IMR-90 (cell line): ENCODE measurements around the gene NEK4. TPM values are rescaled to one million over a fixed set of nuclear protein-coding genes. Genes with fewer than 3 reads are reported as not detected.
A peak's percentile ranks its signal among the peaks of the same experiment; 100 is the strongest.

Experiments used
- ATAC-seq: fragments of 200-7000 bp; cut with Tn5 transposase; 2 replicates; pipeline ENCODE4 v1.9.1; 2020; ENCODE audit warnings: low read depth, mild to moderate bottlenecking, moderate library complexity
- BruUV-seq: library from RNA; stranded (reverse); fragments of 400-500 nt; replicated peaks from 2 replicates; lab custom pipeline; 2021; lab: Mats Ljungman, UMichigan
- CTCF ChIA-PET: fragments of 300-600 bp; formaldehyde crosslinking; extraction: SDS; loops from one replicate; lab custom pipeline; 2021; ENCODE audit warnings: antibody characterized with exemption; lab: Yijun Ruan, JAX
- POLR2A ChIA-PET: fragments of 300-600 bp; sonication (Branson Sonifier 250); formaldehyde crosslinking; loops from one replicate; lab custom pipeline; 2022; ENCODE audit warnings: antibody characterized with exemption; ENCODE audit not compliant: unreplicated experiment; lab: Charles Lee
- DNase-seq: peaks from one replicate; pipeline ENCODE4 v3.0.0; 2013
- H2AFZ ChIP-seq: replicated peaks from 2 replicates; pipeline ENCODE3; 2013; ENCODE audit warnings: low read length, mild to moderate bottlenecking; ENCODE audit not compliant: poor library complexity
- H2AK5ac ChIP-seq: 2 replicates; pipeline ENCODE4 v1.6.1; 2013; ENCODE audit warnings: low read depth, low read length, inconsistent platforms
- H2AK9ac ChIP-seq: replicated peaks from 2 replicates; pipeline ENCODE3; 2013; ENCODE audit warnings: mild to moderate bottlenecking, low read depth, low read length, moderate library complexity; ENCODE audit not compliant: poor library complexity
- H2BK120ac ChIP-seq: 2 replicates; pipeline ENCODE4 v1.6.1; 2013; ENCODE audit warnings: low read depth, low read length, inconsistent platforms
- H2BK15ac ChIP-seq: 3 replicates; pipeline ENCODE4 v1.6.1; 2013; ENCODE audit warnings: low read depth, low read length, inconsistent platforms
- H2BK20ac ChIP-seq: 2 replicates; pipeline ENCODE4 v1.6.1; 2013; ENCODE audit warnings: low read depth, mild to moderate bottlenecking, inconsistent platforms, low read length, moderate library complexity
- H2BK5ac ChIP-seq: 2 replicates; pipeline ENCODE4 v1.6.1; 2013; ENCODE audit warnings: mild to moderate bottlenecking, low read depth, low read length, inconsistent platforms; ENCODE audit not compliant: poor library complexity, severe bottlenecking
- H3K14ac ChIP-seq: replicated peaks from 2 replicates; pipeline ENCODE4 v1.6.1; 2013; ENCODE audit warnings: low read depth, low read length, inconsistent platforms
- H3K18ac ChIP-seq: 2 replicates; pipeline ENCODE4 v1.6.1; 2013; ENCODE audit warnings: low read depth, low read length, control low read depth
- H3K23ac ChIP-seq: 2 replicates; pipeline ENCODE4 v1.6.1; 2013; ENCODE audit warnings: low read depth, low read length, inconsistent platforms
- H3K27ac ChIP-seq: 2 replicates; pipeline ENCODE4 v1.5.1; 2013; ENCODE audit warnings: mild to moderate bottlenecking, control low read depth, low read length; ENCODE audit not compliant: insufficient read depth
- H3K27me3 ChIP-seq: 2 replicates; pipeline ENCODE4 v1.6.1; 2013; ENCODE audit warnings: low read length; ENCODE audit not compliant: control insufficient read depth, insufficient read depth
- H3K36me3 ChIP-seq: 2 replicates; pipeline ENCODE4 v1.6.1; 2013; ENCODE audit warnings: low read length, mixed read lengths; ENCODE audit not compliant: control insufficient read depth, insufficient read depth
- H3K4ac ChIP-seq: 2 replicates; pipeline ENCODE4 v1.6.1; 2013; ENCODE audit warnings: low read depth, low read length, inconsistent platforms
- H3K4me1 ChIP-seq: 2 replicates; pipeline ENCODE4 v1.6.1; 2013; ENCODE audit warnings: low read length, mixed read lengths; ENCODE audit not compliant: control insufficient read depth, insufficient read depth
- H3K4me2 ChIP-seq: 2 replicates; pipeline ENCODE4 v1.6.1; 2013; ENCODE audit warnings: low read depth, mild to moderate bottlenecking, control low read depth, low read length, moderate library complexity
- H3K4me3 ChIP-seq: 2 replicates; pipeline ENCODE4 v1.5.1; 2013; ENCODE audit warnings: low read depth, mild to moderate bottlenecking, control low read depth, low read length, moderate library complexity; ENCODE audit not compliant: insufficient read depth
- H3K56ac ChIP-seq: 2 replicates; pipeline ENCODE4 v1.6.1; 2013; ENCODE audit warnings: low read length, inconsistent platforms; ENCODE audit not compliant: insufficient read depth; ENCODE audit errors: extremely low read depth
- H3K79me1 ChIP-seq, 2 experiments: 2 replicates each; pipeline ENCODE4 v1.6.1; 2013; ENCODE audit warnings: low read length in 2 of 2, inconsistent platforms in 1 of 2, low read depth in 1 of 2
- H3K9ac ChIP-seq: 2 replicates; pipeline ENCODE4 v1.6.1; 2013; ENCODE audit warnings: low read depth, low read length, control low read depth
- H3K9me1 ChIP-seq: 2 replicates; pipeline ENCODE4 v1.6.1; 2013; ENCODE audit warnings: low read length, inconsistent platforms; ENCODE audit not compliant: insufficient read depth
- H3K9me3 ChIP-seq: 2 replicates; pipeline ENCODE4 v1.6.1; 2013; ENCODE audit warnings: low read length; ENCODE audit not compliant: control insufficient read depth, insufficient read depth
- H4K20me1 ChIP-seq: 2 replicates; pipeline ENCODE4 v1.6.1; 2013; ENCODE audit warnings: low read length, inconsistent platforms; ENCODE audit not compliant: insufficient read depth
- H4K5ac ChIP-seq: 2 replicates; pipeline ENCODE4 v1.6.1; 2013; ENCODE audit warnings: mild to moderate bottlenecking, low read depth, low read length, control low read depth
- H4K8ac ChIP-seq, 2 experiments: 2 replicates each; pipeline ENCODE4 v1.6.1; 2013; ENCODE audit warnings: low read depth in 2 of 2, low read length in 2 of 2, control low read depth in 1 of 2, inconsistent platforms in 1 of 2
- H4K91ac ChIP-seq: 2 replicates; pipeline ENCODE4 v1.6.1; 2013; ENCODE audit warnings: low read depth, low read length, inconsistent platforms; ENCODE audit not compliant: insufficient read depth
- BHLHE40 ChIP-seq: fragments of 150-350 bp; IDR thresholded peaks from 2 replicates; pipeline ENCODE4 v1.6.1; 2016; ENCODE audit warnings: mild to moderate bottlenecking, low read depth, low read length
- CEBPB ChIP-seq: IDR thresholded peaks from 2 replicates; pipeline ENCODE4 v1.6.1; 2012; ENCODE audit warnings: low read depth, low read length, improper control_type of control experiment
- CHD1 ChIP-seq: IDR thresholded peaks from 2 replicates; pipeline ENCODE4 v1.6.1; 2012; ENCODE audit warnings: low read depth, low read length, improper control_type of control experiment
- CTCF ChIP-seq: conservative IDR thresholded peaks from 2 replicates; pipeline ENCODE4 v1.5.1; 2012; ENCODE audit warnings: mild to moderate bottlenecking, low read depth, low read length, improper control_type of control experiment
- ELK1 ChIP-seq: fragments of 150-350 bp; IDR thresholded peaks from 2 replicates; pipeline ENCODE4 v1.6.1; 2016; ENCODE audit warnings: low read depth, mild to moderate bottlenecking, low read length, moderate library complexity, borderline replicate concordance
- FOS ChIP-seq: fragments of 150-350 bp; IDR thresholded peaks from 2 replicates; pipeline ENCODE4 v1.6.1; 2016; ENCODE audit warnings: low read depth, low read length
- MAFK ChIP-seq: IDR thresholded peaks from 2 replicates; pipeline ENCODE4 v1.6.1; 2012; ENCODE audit warnings: low read depth, low read length, improper control_type of control experiment
- MAZ ChIP-seq: IDR thresholded peaks from 2 replicates; pipeline ENCODE4 v1.6.1; 2012; ENCODE audit warnings: low read depth, mild to moderate bottlenecking, low read length, improper control_type of control experiment, moderate library complexity, borderline replicate concordance
- MXI1 ChIP-seq: IDR thresholded peaks from 2 replicates; pipeline ENCODE4 v1.6.1; 2012; ENCODE audit warnings: low read depth, mild to moderate bottlenecking, low read length, moderate library complexity, borderline replicate concordance
- NFE2L2 ChIP-seq: fragments of 150-350 bp; IDR thresholded peaks from 2 replicates; pipeline ENCODE4 v1.6.1; 2016; ENCODE audit warnings: low read depth, mild to moderate bottlenecking, low read length
- POLR2A ChIP-seq: IDR thresholded peaks from 2 replicates; pipeline ENCODE4 v1.6.1; 2012; ENCODE audit warnings: mild to moderate bottlenecking, low read depth, low read length
- RAD21 ChIP-seq: IDR thresholded peaks from 2 replicates; pipeline ENCODE4 v1.6.1; 2012; ENCODE audit warnings: low read length, improper control_type of control experiment
- RCOR1 ChIP-seq: IDR thresholded peaks from 2 replicates; pipeline ENCODE4 v1.6.1; 2012; ENCODE audit warnings: mild to moderate bottlenecking, low read length, improper control_type of control experiment; ENCODE audit not compliant: insufficient replicate concordance
- RFX5 ChIP-seq: IDR thresholded peaks from 2 replicates; pipeline ENCODE4 v1.8.0; 2012; ENCODE audit warnings: low read depth, mild to moderate bottlenecking, low read length, moderate library complexity
- SMC3 ChIP-seq: fragments of 150-350 bp; IDR thresholded peaks from 2 replicates; pipeline ENCODE4 v1.6.1; 2016; ENCODE audit warnings: low read depth, mild to moderate bottlenecking, antibody characterized with exemption, low read length, moderate library complexity
- USF2 ChIP-seq: fragments of 150-350 bp; IDR thresholded peaks from 2 replicates; pipeline ENCODE4 v1.6.1; 2017; ENCODE audit warnings: mild to moderate bottlenecking, antibody characterized with exemption, low read length, low read depth
- WGBS, 2 experiments: methylation state at CpG; one replicate each; pipeline versions ENCODE4 v1.1.5 to v1.1.7; 2013; ENCODE audit warnings: missing lambda C conversion rate in 2 of 2; ENCODE audit not compliant: insufficient read length in 1 of 2; ENCODE audit errors: extremely low coverage in 2 of 2; 5-methylcytosine and 5-hydroxymethylcytosine counted together
- dilution Hi-C: fragments of 300-500 bp; cut with HindIII; formaldehyde crosslinking; loops from one replicate; pipeline ENCODE4 v1.14.3; 2018; ENCODE audit warnings: low sequenced_read_pairs; ENCODE audit not compliant: unreplicated experiment
- in situ Hi-C: fragments of 300-500 bp; cut with MboI; formaldehyde crosslinking; loops from 3 replicates; pipeline ENCODE4 v1.14.3; 2019; ENCODE audit warnings: low sequenced_read_pairs, inconsistent platforms, mixed read lengths
- intact Hi-C: fragments of 100-400 bp; cut with micrococcal nuclease; formaldehyde crosslinking; loops from 2 replicates; pipeline ENCODE4 v1.10.0; 2022
- polyA plus RNA-seq, 3 experiments: library from polyadenylated mRNA; depleted of rRNA; stranded (reverse); fragments of >200 nt; gene quantifications; 2 replicates each; pipeline ENCODE4 v1.2.3, GENCODE V29; 2012; ENCODE audit warnings: low replicate concordance in 1 of 3
- total RNA-seq: library from RNA; depleted of rRNA; stranded (reverse); fragments of >200 nt; gene quantifications from 2 replicates; pipeline ENCODE4 v1.2.3, GENCODE V29; 2012

NEK4 gene
- total and polyA plus RNA-seq, 2 of the 4 experiments (the other 2 are of a cell fraction) = 10.3 to 24.7 TPM

GRCh38 chr3:52694528-52695189 lies 76.1 kb downstream of the NEK4 start:
- Histone ChIP-seq H2BK15ac (no peak overlapping the region), H4K20me1 (peaks cover 18% of the 10 kb centered on the region)
- POLR2A ChIA-PET = no interaction called here

More at GRCh38 chr3:52694528-52695189, 76.1 kb downstream of the NEK4 start:
- Histone ChIP-seq H4K5ac (no peak overlapping the region), H3K4me2 (no peak overlapping the region), H2AK9ac (no peak overlapping the region), H3K79me1 (peaks cover 32 to 50% of the 10 kb centered on the region in 2 experiments), H2AFZ (no peak overlapping the region), H3K14ac (no peak overlapping the region), H3K4ac (no peak overlapping the region), H3K9me1 (peaks cover 3% of the 10 kb centered on the region; the same call in 1 of the 2 replicates), H3K4me1 (no peaks in the 10 kb centered on the region; the same call in 1 of the 2 replicates), H3K36me3 (peaks cover 65% of the 10 kb centered on the region), H2BK120ac (no peak overlapping the region), H3K4me3 (no peak overlapping the region), H2BK20ac (no peak overlapping the region), H2BK5ac (no peak overlapping the region), H4K91ac (no peak overlapping the region), H2AK5ac (no peak overlapping the region), H3K27me3 (no peaks in the 10 kb centered on the region), H3K56ac (no peak overlapping the region), H3K9ac (no peak overlapping the region), H3K9me3 (no peaks in the 10 kb centered on the region), H4K8ac (no peak overlapping the region), H3K27ac (no peak overlapping the region), H3K23ac (no peak overlapping the region), H3K18ac (no peak overlapping the region)
- dilution Hi-C loops (no loop called here), intact Hi-C loops (no loop called here), in situ Hi-C loops (no loop called here)
- DNase-seq (no peak), ATAC-seq (no peak)
- 83% methylated on average over 1 of the region's 7 CpGs; no CpG with 5 or more reads in 1 of the 2 experiments for WGBS, 2 experiments
- CTCF ChIA-PET = no interaction called here
- BruUV-seq = TSS peak; percentile 92
- no peak for TF ChIP-seq CTCF
- no peak for TF ChIP-seq MAZ
- TF ChIP-seq RFX5 = no peak
- TF ChIP-seq RCOR1 = no peak
- TF ChIP-seq CEBPB = no peak
- no peak for TF ChIP-seq MAFK
- TF ChIP-seq RAD21 = no peak
- TF ChIP-seq FOS = no peak
- TF ChIP-seq MXI1 = no peak
- no peak for TF ChIP-seq ELK1
- TF ChIP-seq USF2 = no peak
- TF ChIP-seq CHD1 = no peak
- no peak for TF ChIP-seq SMC3
- TF ChIP-seq BHLHE40 = no peak
- TF ChIP-seq POLR2A = no peak
- TF ChIP-seq NFE2L2 = no peak
